Measurements from ENCODE around the gene HSBP1L1.

Gene HSBP1L1

GRCh38 chr18:79964330-79965118 lies at the start of gene HSBP1L1:
TSS of gene HSBP1L1 (plus strand) at chr18:79964643. CDS start at chr18:79964736, 93 bp downstream.
- peak; percentile 48 for DNase-seq (ENCODE audit: low read depth)

GRCh38 chr18:79915161-79916127 lies 49.0 kb upstream of the HSBP1L1 start:
- DNase-seq (ENCODE audit: low read depth) = no peak

- DNase-seq (ENCODE audit: low read depth) = no peak
Observed at GRCh38 chr18:79916128-79916494, 48.3 kb upstream of the HSBP1L1 start.

- DNase-seq (ENCODE audit: low read depth) = no peak
Observed at GRCh38 chr18:79916546-79917168, 47.8 kb upstream of the HSBP1L1 start.

DNA sequence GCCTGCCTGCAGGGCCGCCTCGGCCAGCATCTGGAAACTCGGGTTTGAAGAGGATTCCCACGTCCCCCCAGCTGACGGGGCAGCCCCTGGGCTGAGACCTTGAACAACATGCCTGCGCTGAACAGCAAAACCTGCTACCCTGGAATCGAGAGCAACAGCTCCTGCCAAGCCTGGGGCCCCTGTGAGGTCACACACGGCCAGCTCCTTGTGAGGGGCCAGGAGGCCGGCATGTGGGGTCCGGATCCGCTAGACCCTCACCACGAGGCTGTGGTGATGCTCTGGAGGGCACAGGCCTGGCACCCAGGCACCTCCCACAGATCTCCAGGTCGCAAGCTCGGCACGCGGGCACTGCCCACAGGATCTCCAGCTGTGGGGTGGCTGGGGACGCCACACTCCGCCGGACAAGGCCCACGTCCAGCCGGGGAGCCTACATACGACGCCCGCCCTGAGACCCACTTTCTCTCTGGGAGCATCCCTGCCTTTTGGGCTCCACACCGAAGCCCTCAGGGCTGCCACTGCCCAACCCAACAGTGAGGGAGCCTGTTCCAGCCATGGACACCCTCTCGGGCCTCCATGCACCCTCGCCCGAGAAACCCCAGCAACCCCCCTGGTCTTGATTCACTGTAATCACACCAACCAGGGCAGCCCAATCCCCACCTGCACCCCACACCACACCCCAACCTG lies 47.1 kb upstream of the HSBP1L1 start:
- DNase-seq (ENCODE audit: low read depth) = no peak

DNA sequence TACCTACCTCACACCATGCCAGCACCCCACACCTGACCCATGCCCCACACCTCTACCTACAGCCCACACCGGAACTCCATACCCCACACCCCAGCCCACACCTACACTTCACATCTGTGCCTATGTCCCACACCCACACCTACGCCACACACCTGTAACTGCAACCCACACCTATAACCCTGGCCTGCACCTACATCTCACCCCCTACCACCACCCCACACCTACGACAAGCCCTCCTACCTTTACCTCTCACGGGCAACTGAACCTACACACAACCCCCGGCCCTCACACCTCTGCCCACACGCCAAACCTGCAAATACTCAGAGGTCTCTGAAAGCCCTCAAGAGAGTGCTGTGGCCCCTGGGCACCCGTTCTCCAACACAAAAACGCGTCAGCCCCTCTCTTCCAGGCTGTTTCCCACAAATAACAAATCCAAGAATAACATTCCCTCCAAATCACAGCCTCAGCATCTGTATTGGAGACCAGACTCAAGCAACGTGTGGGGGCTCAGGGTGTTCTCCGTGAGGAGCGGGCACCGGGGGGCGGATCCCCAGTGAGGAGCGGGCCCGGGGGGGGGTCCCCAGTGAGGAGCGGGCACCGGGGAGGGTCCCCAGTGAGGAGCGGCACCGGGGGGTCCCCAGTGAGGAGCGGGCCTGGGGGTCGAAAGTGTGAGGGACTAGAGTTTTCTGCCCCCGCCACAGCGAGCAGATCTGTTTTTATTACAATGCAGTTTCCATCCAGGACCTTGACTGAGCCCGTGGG lies 46.4 kb upstream of the HSBP1L1 start:
- DNase-seq (ENCODE audit: low read depth) = no peak

DNA sequence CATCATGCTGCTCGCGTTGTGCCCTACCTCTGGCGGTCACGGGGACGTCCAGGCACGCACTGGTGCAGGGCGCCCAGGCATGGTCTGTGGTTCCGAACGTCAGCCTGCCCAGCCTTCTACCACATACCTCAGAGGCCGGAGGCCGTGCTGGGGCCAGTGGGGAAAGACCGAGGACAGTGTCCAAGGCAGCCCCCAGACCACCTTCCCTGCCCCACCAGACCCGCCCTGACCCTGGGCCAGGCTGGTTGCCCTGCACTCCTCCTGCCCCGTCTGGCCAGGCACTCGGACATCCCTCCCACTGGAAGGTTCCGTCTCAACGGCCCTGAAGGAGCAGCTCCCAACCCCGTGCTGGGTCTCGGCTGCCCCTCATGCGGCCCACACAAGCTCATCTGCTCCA lies 45.8 kb upstream of the HSBP1L1 start:
- DNase-seq (ENCODE audit: low read depth) = no peak

DNA sequence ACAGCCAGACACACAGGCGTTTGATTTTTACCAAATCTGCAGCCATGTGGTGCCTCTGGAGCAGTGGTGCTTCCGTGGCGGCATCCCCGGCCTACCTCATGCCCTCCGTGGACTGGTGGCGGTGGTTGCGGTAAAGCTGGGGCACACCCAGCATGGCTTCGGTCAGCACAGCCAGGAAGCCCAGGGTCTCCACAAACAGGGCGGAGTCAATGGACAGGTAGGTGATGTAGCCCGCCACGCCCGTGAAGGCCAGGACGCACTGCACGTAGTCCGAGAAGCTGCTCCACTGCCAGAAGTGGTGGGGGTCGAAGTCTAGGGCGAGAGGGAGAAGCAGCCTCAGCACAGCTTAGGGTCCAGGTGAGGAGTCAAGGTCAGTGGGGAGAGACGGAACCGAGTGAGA lies 45.4 kb upstream of the HSBP1L1 start:
- DNase-seq (ENCODE audit: low read depth) = no peak

- DNase-seq (ENCODE audit: low read depth) = no peak
Observed at GRCh38 chr18:79921984-79922965, 42.2 kb upstream of the HSBP1L1 start.

DNA sequence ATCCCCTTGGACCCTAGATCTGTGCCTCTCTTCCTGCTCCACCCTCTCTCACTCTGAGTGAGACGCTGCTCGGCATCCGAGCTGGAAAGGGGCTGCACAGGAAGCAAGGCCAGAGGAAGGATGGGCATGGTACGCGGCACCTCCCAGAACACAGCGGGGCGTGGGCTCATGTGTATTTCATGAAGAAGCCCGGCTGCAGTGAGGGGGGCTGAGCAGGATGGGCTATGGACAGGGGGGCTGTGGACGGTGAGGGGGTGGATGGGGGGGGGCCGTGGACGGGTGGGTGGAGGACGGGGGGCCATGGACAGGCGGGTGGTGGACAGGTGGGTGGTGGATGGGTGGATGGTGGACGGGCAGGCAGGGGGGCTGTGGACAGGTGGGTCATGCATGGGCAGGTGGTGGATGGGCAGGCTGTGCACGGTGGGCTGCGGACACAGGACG lies 41.5 kb upstream of the HSBP1L1 start:
- no peak for DNase-seq (ENCODE audit: low read depth)

GRCh38 chr18:79923896-79924585 lies 40.4 kb upstream of the HSBP1L1 start:
- DNase-seq (ENCODE audit: low read depth) = no peak

DNA sequence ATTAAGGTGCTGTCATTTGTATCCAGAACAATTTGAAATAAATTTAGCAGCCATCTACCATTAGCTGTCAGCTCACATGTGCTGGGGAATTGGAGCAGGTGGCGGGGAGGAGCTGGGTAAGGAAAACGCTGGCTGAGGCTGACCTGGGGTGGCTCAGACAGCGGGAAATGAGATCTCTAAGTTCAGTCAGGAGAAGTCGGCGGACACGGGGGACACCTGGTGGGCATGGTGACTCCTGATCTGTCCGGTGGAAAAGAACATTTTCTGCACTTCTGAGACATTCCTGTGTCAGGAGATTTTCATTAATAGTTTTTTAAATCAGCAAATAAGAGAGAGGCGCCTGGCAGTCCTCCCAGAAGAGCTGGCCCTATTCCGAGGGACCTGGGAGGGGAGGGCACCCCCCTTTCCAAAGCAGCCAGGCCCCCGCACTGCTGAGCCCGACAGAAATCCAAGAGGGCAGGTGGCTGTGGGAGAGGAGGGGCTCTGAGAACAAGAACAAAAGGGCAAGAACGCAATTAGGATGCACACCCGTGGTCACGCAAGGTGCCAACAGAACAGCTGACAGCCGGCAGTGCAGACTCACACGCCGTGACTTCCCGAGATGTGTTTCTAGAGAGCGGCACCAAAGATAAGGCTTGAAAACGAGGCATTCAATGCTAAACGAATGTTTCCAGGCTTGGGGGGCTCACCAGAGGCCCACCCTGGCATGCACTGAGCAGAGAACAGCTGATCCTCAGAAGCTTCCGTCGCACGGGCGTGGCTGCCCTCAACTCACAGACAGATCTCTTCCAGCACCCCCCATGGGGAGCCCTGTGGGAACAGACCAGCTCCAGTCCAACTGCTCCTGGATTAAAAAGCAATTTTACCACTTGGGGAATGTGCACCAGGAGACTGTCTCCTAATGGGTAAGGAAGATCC lies 39.4 kb upstream of the HSBP1L1 start:
- no peak for DNase-seq (ENCODE audit: low read depth)

DNA sequence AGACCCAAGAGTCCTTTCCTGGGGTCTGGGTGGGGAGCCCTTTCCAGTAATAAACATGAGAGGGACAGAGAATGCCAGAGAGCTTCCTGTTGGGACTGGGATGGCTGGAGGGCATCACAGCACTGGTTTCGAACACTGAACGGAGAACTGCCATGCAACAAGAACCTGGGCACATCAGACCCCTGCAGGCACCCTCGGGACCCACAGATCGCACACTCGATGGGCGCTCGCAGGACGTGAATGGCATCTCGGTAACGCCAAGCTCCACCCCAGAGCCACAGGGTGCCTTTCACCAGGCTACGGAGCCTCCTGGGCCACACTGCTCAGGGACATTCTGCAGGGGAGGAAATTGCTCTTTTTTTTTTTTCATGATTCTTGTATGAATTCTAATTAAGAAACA lies 38.1 kb upstream of the HSBP1L1 start:
- DNase-seq (ENCODE audit: low read depth) = no peak

DNA sequence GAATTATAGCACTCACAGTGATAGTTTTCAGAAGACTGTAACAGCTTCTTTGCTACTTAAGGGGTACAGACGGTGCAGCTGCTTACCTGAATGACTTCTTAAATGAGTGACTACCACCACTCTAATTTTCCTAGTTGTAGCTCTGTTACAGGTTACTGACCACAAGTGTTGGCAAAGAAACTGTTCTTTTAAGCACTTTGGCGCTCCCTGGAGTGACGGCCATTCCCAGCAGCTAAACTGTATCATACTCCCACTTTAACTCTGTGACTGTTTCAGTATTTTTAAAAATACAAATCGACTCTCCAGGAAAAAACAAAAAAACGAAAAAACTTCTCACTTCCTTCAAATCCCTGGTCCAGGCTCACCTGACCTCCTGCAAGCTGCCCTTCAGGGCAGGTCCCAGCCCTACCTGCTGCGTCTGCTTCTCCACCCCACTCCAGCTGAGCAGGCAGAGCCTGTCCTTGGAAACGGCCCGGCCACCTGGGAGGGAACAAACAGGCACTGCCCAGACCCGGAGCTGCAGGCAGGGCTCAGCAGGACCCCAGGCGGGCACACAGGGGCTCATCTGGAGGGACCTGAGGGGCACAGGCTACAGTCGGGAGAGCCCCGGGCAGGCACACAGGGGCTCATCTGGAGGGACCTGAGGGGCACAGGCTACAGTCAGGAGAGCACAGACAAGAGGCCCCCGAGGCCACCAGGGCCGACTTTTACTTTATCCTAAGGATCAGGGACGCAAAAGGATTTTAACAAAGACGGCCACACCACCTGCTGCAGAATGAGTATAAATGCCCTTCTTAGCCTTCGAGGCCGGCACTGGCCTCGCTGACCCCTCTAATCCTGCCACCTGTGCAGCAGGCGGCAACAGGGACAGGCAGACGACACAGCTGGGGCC lies 37.5 kb upstream of the HSBP1L1 start:
- DNase-seq (ENCODE audit: low read depth) = no peak

DNA sequence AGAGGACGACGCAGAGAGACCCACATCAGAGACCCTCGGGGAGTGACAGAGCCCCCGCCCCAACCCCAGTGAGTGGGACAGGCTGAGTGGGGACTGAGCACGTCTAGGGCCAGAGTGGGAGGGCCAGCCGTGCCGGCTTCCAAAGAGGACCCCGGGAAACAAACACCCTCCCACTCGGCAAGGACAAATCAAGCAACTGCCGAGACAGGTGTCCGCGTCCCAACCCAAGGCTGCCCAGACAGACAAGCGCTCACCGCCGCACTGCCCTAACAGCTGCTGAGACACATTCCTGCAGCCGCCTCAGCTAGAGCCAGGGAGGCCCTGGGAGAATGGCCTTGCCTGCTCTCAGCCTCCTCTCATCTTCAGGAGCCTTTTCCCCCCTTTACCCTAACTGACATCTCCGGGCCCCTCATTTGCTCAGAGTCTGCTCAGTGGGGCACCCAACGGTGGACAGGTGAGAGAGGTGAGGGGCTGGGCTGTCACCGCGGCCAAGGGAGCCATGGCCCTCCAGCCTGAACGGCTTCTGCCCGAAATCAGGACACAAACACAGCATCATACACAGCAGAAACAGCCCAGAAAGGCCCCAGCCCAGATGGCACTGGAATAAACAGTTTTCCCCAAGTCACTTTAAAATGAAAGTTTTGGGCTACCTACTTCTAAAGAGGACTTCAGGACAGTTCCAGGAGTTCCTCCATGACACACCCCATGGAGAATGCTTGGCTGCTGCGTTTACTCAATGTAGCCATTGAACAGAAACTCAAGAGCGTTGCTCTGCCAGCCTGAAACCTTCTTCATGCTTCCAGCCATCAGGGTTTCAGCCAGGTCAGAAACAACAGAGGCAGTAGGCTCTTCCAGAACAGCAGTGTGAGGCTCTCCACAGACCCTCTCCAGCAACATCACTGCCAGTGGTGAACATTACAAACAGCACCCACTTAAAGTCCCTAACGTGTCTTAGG lies 36.6 kb upstream of the HSBP1L1 start:
- no peak for DNase-seq (ENCODE audit: low read depth)

- no peak for DNase-seq (ENCODE audit: low read depth)
Observed at GRCh38 chr18:79928563-79928960, 35.9 kb upstream of the HSBP1L1 start.

Data from activated T-cell treated with anti-CD3 and anti-CD28 coated beads for 24 hours (primary cell).